ENCODE data around the gene PCMTD2. TPM values are rescaled to one million over a fixed set of nuclear protein-coding genes. Genes with fewer than 3 reads are reported as not detected.

The PCMTD2 gene
- total and polyA plus RNA-seq, 10 of the 15 experiments (the other 5 are each of a cell fraction or from before 2014, with no cell fraction given), result 6.8 to 36.8 (median 16.5) TPM

GRCh38 chr20:64237316-64237715 lies 18.2 kb upstream of the PCMTD2 start:
- ATAC-seq (no peak), FAIRE-seq (no peak), DNase-seq (ENCODE audit: low read depth, low spot score) (no peak)
- Histone ChIP-seq H2AFZ (ENCODE audit: control insufficient read depth, low read depth, low read length) (no peak overlapping the region), H3K4me3 (no peak overlapping the region), H3K9me3 (replicated peaks; ENCODE audit: control insufficient read depth, insufficient read depth, low read length) (no peaks in the 10 kb centered on the region), H3K9ac (ENCODE audit: control insufficient read depth, insufficient read depth, low read length) (no peak overlapping the region), H3K79me2 (ENCODE audit: control insufficient read depth, insufficient read depth, low read length) (no peaks in the 10 kb centered on the region), H3K36me3 (ENCODE audit: control insufficient read depth in 2 of 2, insufficient read depth in 2 of 2, low read length in 1 of 2) (no peaks in the 10 kb centered on the region), H3K27me3 (replicated peaks in 1 of 2; ENCODE audit: control insufficient read depth in 2 of 2, insufficient read depth in 2 of 2, low read length in 1 of 2) (no peaks in the 10 kb centered on the region), H3K27ac (ENCODE audit: control insufficient read depth, insufficient read depth) (no peak overlapping the region), H3K4me1 (ENCODE audit: control insufficient read depth, insufficient read depth, low read length) (peaks cover 12% of the 10 kb centered on the region), H4K20me1 (ENCODE audit: control insufficient read depth, insufficient read depth) (no peaks in the 10 kb centered on the region), H3K4me2 (ENCODE audit: control insufficient read depth, insufficient read depth) (no peak overlapping the region)
- ChIA-PET CTCF (interaction anchor here (0.6 to 2.2 kb wide), 4 partner anchors 12 to 48 kb away, joined by 3 to 6 read pairs (median 3); no protein-coding TSS in a partner anchor), RAD21 (ENCODE audit: unreplicated experiment) (no interaction called here), POLR2A (no interaction called here), SMC1A (ENCODE audit: uncharacterized antibody, unreplicated experiment) (no interaction called here)
- 93% methylated on average over 17 of the region's 17 CpGs for WGBS (ENCODE audit: insufficient coverage, insufficient replicate concordance, low lambda C conversion rate, missing lambda C conversion rate)
- in situ Hi-C loops (cut with MboI), result no loop called here
- intact Hi-C loops (cut with micrococcal nuclease; ENCODE audit: unreplicated experiment), result no loop called here
- no peak for TF ChIP-seq POLR2AphosphoS2 (IDR thresholded peaks at IDR 0.05; ENCODE audit: low read depth, low read length)
- TF ChIP-seq SUZ12 (IDR thresholded peaks at IDR 0.05; ENCODE audit: unreplicated experiment), result no peak
- TF ChIP-seq MTA2 (IDR thresholded peaks at IDR 0.05; ENCODE audit: low read depth), result no peak
- TF ChIP-seq IKZF2 (IDR thresholded peaks at IDR 0.05), result no peak
- no peak for TF ChIP-seq KDM1A (IDR thresholded peaks at IDR 0.05; ENCODE audit: borderline replicate concordance)
- TF ChIP-seq TAF1 (IDR thresholded peaks at IDR 0.05; ENCODE audit: borderline replicate concordance, low read depth, low read length), result no peak
- BruUV-seq (replicated peaks), result no TSS peak

GRCh38 chr20:64238115-64238825 lies 17.3 kb upstream of the PCMTD2 start:
- no peak overlapping the region for H3K9ac ChIP-seq (ENCODE audit: control insufficient read depth, insufficient read depth, low read length)
- peak overlapping the region; percentile 40; the same call in 1 of the 2 replicates for H3K27ac ChIP-seq (ENCODE audit: control insufficient read depth, insufficient read depth)
- no peaks in the 10 kb centered on the region for H3K9me3 ChIP-seq (replicated peaks; ENCODE audit: control insufficient read depth, insufficient read depth, low read length)
- BruUV-seq (replicated peaks), result no TSS peak
- H3K36me3 ChIP-seq (ENCODE audit: control insufficient read depth in 2 of 2, insufficient read depth in 2 of 2, low read length in 1 of 2), result no peaks in the 10 kb centered on the region
- FAIRE-seq (no peak), ATAC-seq (no peak; the same call in 1 of the 3 replicates), DNase-seq (ENCODE audit: low read depth, low spot score) (no peak)
- intact Hi-C loops (cut with micrococcal nuclease; ENCODE audit: unreplicated experiment) (no loop called here), in situ Hi-C loops (cut with MboI) (no loop called here)
- H3K4me2 ChIP-seq (ENCODE audit: control insufficient read depth, insufficient read depth), result no peak overlapping the region
- no peak overlapping the region for H3K4me3 ChIP-seq
- CTCF ChIA-PET, result interaction anchor here (0.6 to 3.6 kb wide), 6 partner anchors 14 to 46 kb away, joined by 3 to 20 read pairs (median 8); partner anchors contain the start of gene PCMTD2
- H2AFZ ChIP-seq (ENCODE audit: control insufficient read depth, low read depth, low read length), result no peak overlapping the region
- H4K20me1 ChIP-seq (ENCODE audit: control insufficient read depth, insufficient read depth), result no peaks in the 10 kb centered on the region
- peaks cover 12% of the 10 kb centered on the region for H3K4me1 ChIP-seq (ENCODE audit: control insufficient read depth, insufficient read depth, low read length)
- 0 out of 4 replicates have a peak, but pooled peaks cover 0 to 3% of the 10 kb centered on the region in 2 experiments for H3K27me3 ChIP-seq (replicated peaks in 1 of 2; ENCODE audit: control insufficient read depth in 2 of 2, insufficient read depth in 2 of 2, low read length in 1 of 2)
- 54% methylated on average over 11 of the region's 11 CpGs for whole genome bisulfite sequencing (ENCODE audit: insufficient coverage, insufficient replicate concordance, low lambda C conversion rate, missing lambda C conversion rate)
- H3K79me2 ChIP-seq (ENCODE audit: control insufficient read depth, insufficient read depth, low read length), result no peaks in the 10 kb centered on the region
- RAD21 ChIA-PET (ENCODE audit: unreplicated experiment), result interaction anchor here (1.8 kb wide), 1 partner anchor 17 kb away, joined by 6 read pairs; the partner anchor contains the start of gene PCMTD2
- POLR2A ChIA-PET, result no interaction called here
- SMC1A ChIA-PET (ENCODE audit: uncharacterized antibody, unreplicated experiment), result no interaction called here
- TF ChIP-seq MYC (IDR thresholded peaks at IDR 0.05; ENCODE audit: insufficient read depth, insufficient read length, insufficient replicate concordance, low read length, severe bottlenecking) (no peak), NR2C2 (IDR thresholded peaks at IDR 0.05; ENCODE audit: borderline replicate concordance, control insufficient read depth, insufficient read length, low read depth) (no peak), ZNF687 (IDR thresholded peaks at IDR 0.05) (no peak), JUNB (IDR thresholded peaks at IDR 0.05) (no peak), ASH2L (IDR thresholded peaks at IDR 0.05; ENCODE audit: borderline replicate concordance, low read depth) (no peak), YY1 (IDR thresholded peaks at IDR 0.05; ENCODE audit: low read depth, low read length) (no peak), RELA (IDR thresholded peaks at IDR 0.05; ENCODE audit: borderline replicate concordance, partially characterized antibody) (no peak)

Data from GM12878 (cell line).